GM21447 (cell line): ENCODE results near the gene PARD6A.
"Not testable (repeated sequence)": the region's sequence is repeated elsewhere in the genome, so short reads cannot be mapped to it uniquely, and the experiment has no call there.

Experiments
- ATAC-seq: cut with Tn5 transposase; IDR thresholded peaks from one replicate; pipeline ENCODE4 v1.9.1; 2021; ENCODE audit not compliant: unreplicated experiment

The PARD6A gene

GRCh38 chr16:67683767-67684166 is 23.0 kb downstream of the PARD6A start:
- no peak for ATAC-seq

GRCh38 chr16:67685388-67686112 is 24.8 kb downstream of the PARD6A start:
- ATAC-seq, result peak; percentile 61

- ATAC-seq, result not testable (repeated sequence)
Observed at GRCh38 chr16:67693517-67694285, 32.9 kb downstream of the PARD6A start.

- no peak for ATAC-seq
Observed at GRCh38 chr16:67694611-67695010, 33.9 kb downstream of the PARD6A start.

GRCh38 chr16:67697422-67698185 is 36.8 kb downstream of the PARD6A start:
- ATAC-seq, result no peak

GRCh38 chr16:67699265-67699664 is 38.5 kb downstream of the PARD6A start:
- no peak for ATAC-seq

- ATAC-seq, result no peak
Observed at GRCh38 chr16:67701420-67701819, 40.7 kb downstream of the PARD6A start.

- no peak for ATAC-seq
Observed at GRCh38 chr16:67702130-67702529, 41.4 kb downstream of the PARD6A start.

GRCh38 chr16:67703626-67704025 is 42.9 kb downstream of the PARD6A start:
- ATAC-seq, result no peak

GRCh38 chr16:67704110-67704509 is 43.4 kb downstream of the PARD6A start:
- ATAC-seq, result no peak

GRCh38 chr16:67707210-67707609 is 46.5 kb downstream of the PARD6A start:
- no peak for ATAC-seq

- ATAC-seq, result no peak
Observed at GRCh38 chr16:67707790-67708189, 47.0 kb downstream of the PARD6A start.

- no peak for ATAC-seq
Observed at GRCh38 chr16:67708368-67708771, 47.6 kb downstream of the PARD6A start.

- ATAC-seq, result no peak
Observed at GRCh38 chr16:67709050-67709449, 48.3 kb downstream of the PARD6A start.

- no peak for ATAC-seq
Observed at GRCh38 chr16:67710607-67711006, 49.8 kb downstream of the PARD6A start.
